Anterior cingulate cortex (tissue), 58 donors: Measurements from ENCODE around the gene PHKG2.
A peak's percentile ranks its signal among the peaks of the same experiment; 100 is the strongest.
"Not testable (repeated sequence)": the region's sequence is repeated elsewhere in the genome, so short reads cannot be mapped to it uniquely, and the experiment has no call there.

ENCODE experiments used
- DNase-seq, 58 donors: peaks; one replicate each; lab custom pipeline; 2025; lab: John Stamatoyannopoulos, UW

PHKG2 gene

GRCh38 chr16:30747799-30748633 lies at the start of gene PHKG2:
Gene PHKG2, plus strand, starts transcription at chr16:30748425. Its CDS starts 396 bp downstream, at chr16:30748821.
- peak; percentile 84 to 99 (median 98) for DNase-seq

- peak in 57 of 58 donors; percentile 14 to 90 (median 77) for DNase-seq
Measured at GRCh38 chr16:30698816-30699614, 49.2 kb upstream of the PHKG2 start, which contains the start of gene SRCAP. Gene SRCAP, plus strand, starts transcription at chr16:30699171. Its CDS starts 1,654 bp downstream, at chr16:30700825.

GRCh38 chr16:30699615-30700099 lies 48.6 kb upstream of the PHKG2 start:
- DNase-seq: no peak

- peak in 2 of 58 donors; percentile 3 to 13 for DNase-seq
Measured at GRCh38 chr16:30700491-30700890, 47.7 kb upstream of the PHKG2 start.

GRCh38 chr16:30700971-30701370 lies 47.3 kb upstream of the PHKG2 start:
- no peak for DNase-seq

DNA sequence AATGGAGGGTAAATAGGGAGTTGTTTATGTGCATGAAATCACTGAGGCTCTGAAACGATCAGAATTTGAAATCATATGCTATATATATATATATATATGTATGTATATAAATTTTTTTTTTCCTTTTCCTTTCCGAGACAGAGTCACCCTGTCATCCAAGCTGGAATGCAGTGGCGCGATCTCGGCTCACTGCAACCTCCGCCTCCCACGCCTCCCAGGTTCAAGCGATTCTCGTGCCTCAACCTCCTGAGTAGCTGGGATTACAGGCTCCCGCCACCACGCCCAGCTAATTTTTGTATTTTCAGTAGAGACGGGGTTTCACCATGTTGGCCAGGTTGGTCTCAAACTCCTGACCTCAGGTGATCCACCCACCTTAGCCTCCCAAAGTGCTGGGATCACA lies 45.2 kb upstream of the PHKG2 start:
- not testable (repeated sequence) for DNase-seq

GRCh38 chr16:30703971-30704370 lies 44.3 kb upstream of the PHKG2 start:
- no peak for DNase-seq

DNA sequence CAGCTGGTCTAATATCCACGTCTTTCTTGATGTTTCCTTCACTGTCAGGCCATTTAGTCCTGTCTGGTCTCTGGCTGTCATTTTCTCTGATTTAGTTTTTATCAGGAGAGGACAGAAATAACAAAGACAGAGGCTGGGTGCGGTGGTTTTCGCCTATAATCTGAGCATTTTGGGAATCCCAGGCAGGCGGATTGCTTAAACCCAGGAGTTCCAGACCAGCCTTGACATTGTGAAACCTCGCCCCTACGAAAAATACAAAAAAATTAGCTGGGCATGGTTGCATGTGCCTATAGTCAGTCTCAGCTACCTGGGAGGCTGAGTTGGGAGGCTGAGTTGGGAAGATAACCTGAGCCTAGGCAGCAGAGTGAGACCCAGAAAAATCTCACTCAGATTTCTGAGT lies 42.2 kb upstream of the PHKG2 start:
- no peak for DNase-seq

DNA sequence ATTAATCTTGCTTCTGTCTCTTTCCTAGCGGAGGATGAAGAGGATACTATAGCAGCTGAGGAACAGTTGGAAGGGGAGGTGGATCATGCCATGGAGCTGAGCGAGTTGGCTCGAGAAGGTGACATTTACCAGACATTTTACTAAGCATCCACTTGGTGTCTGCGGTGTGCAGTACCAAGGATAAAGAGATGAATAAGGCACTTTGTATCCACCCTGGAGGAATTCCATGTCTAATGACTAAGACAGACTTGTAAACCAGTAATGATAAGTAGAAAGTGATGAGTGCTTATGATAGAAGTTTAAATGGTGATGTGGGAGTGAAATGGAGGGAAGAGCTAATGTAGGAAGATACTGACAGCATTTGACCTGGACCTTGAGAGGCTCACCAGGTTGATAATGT lies 37.3 kb upstream of the PHKG2 start:
- DNase-seq: no peak

GRCh38 chr16:30711712-30712111 lies 36.5 kb upstream of the PHKG2 start:
- no peak for DNase-seq

- DNase-seq: no peak
Measured at GRCh38 chr16:30715750-30716445, 32.3 kb upstream of the PHKG2 start.

DNA sequence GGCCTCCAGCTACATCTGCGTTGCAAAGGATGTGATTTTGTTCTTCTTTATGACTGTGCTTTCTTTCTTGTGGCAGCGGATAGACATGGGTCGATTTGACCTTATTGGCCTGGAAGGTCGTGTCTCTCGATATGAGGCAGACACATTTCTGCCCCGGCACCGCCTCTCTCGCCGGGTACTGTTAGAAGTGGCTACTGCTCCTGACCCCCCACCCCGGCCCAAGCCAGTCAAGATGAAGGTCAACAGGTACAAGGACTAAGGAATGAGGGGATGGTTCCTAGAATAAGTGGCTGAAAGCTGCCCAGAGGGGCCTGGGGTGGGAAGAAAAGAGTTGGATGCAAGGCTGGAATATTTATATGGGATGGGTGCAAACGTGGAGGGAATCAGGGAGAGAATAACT lies 28.1 kb upstream of the PHKG2 start:
- no peak for DNase-seq

- DNase-seq: no peak
Measured at GRCh38 chr16:30720694-30721093, 27.5 kb upstream of the PHKG2 start.

- DNase-seq: no peak
Measured at GRCh38 chr16:30721167-30721566, 27.1 kb upstream of the PHKG2 start.

- no peak for DNase-seq
Measured at GRCh38 chr16:30721606-30722005, 26.6 kb upstream of the PHKG2 start.

GRCh38 chr16:30722443-30722842 lies 25.8 kb upstream of the PHKG2 start:
- DNase-seq: no peak

DNA sequence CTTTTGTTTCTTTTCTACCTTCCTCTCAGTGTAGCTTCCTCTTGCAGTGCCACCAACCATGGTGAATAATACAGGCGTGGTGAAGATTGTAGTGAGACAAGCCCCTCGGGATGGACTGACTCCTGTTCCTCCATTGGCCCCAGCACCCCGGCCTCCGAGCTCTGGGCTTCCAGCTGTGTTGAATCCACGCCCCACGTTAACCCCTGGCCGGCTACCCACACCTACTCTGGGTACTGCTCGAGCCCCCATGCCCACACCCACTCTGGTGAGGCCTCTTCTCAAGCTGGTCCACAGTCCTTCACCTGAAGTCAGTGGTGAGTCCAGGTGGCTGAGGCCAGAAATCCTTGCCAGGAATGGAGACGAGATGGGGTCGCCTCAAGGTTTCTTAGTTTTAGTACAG lies 25.3 kb upstream of the PHKG2 start:
- no peak for DNase-seq

GRCh38 chr16:30723725-30724355 lies 24.4 kb upstream of the PHKG2 start:
- DNase-seq: no peak

DNA sequence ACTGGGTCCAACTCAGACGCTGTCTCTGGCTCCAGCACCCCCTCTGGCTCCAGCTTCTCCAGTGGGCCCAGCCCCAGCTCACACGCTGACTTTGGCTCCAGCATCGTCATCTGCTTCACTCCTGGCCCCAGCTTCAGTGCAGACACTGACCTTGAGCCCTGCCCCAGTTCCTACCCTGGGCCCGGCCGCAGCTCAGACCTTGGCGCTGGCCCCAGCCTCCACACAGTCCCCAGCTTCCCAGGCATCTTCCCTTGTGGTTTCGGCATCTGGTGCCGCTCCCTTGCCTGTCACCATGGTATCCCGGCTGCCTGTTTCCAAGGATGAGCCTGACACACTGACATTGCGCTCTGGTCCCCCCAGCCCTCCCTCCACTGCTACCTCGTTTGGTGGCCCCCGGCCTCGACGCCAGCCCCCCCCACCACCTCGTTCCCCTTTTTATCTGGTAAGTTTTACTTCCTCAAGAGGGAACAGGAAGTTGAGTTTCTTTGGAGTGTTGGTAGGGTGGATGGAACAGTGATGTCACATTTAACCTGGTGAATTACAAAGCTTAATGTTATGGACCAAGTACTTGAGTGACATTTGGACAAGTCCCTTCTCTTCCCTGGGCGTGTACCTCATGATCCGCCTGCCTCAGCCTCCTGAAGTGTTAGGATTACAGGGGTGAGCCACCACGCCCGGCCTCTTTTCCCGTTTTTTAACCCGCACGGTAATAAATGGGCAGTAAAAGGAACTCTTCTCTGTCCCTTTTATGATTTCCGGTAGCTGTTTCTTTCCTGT lies 23.4 kb upstream of the PHKG2 start:
- peak in 4 of 58 donors; percentile 3 to 24 (median 10) for DNase-seq
